GM18858 (cell line): ENCODE measurements around the gene RAB3A.

Experiments used
- ATAC-seq: cut with Tn5 transposase; IDR thresholded peaks from one replicate; pipeline ENCODE4 v1.9.1; 2021; ENCODE audit not compliant: unreplicated experiment

Gene RAB3A, protein sequence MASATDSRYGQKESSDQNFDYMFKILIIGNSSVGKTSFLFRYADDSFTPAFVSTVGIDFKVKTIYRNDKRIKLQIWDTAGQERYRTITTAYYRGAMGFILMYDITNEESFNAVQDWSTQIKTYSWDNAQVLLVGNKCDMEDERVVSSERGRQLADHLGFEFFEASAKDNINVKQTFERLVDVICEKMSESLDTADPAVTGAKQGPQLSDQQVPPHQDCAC

DNA sequence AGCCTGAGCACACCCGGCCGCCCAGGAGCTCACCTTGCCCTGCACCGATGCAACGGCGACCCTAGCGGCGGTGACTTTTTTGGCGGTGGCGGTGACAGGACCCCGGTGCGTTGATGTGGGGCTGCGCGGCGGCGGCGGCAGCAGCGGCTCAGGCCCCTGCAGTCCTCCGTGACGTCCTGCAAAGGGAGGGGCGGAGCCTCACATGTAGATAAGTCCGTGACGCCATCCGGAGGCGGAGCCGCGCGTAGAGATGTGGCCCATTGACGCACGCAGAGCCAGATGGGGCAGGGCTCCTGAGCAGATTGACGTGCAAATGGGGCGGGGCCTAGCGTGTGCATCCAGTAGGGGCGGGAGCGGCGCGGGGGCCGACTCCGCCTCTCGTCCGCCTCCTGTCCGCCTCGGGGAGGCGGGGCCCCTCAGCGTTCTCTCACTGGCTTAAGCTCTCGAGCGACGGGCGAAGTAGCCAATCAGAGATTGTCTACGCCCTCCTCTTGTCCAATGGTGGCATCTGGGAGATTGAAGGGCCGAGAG lies at the start of gene RAB3A:
Gene RAB3A (minus strand): TSS at position 180 of the 531 bp plus-strand sequence. CDS start 1,302 bp downstream, outside the sequence.
- ATAC-seq: peak; percentile 85

DNA sequence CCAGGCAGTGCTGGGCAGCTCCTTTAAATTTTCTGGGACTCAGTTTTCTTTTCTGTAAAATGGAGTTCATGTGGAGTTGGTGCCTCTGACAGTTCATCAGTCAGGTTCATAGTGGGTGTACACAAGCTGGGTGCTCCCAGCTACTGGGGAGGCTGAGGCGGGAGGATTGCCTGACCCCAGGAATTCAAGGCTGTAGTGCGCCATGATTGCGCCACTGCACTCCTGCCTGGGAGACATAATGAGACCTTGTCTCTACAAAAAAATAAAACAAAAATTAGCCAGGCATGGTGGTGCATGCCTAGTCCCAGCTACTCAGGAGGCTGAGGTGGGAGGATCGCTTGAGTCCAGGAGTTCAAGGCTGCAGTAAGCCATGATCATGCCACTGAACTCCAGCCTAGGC lies 49.3 kb upstream of the RAB3A start:
- ATAC-seq: no peak

DNA sequence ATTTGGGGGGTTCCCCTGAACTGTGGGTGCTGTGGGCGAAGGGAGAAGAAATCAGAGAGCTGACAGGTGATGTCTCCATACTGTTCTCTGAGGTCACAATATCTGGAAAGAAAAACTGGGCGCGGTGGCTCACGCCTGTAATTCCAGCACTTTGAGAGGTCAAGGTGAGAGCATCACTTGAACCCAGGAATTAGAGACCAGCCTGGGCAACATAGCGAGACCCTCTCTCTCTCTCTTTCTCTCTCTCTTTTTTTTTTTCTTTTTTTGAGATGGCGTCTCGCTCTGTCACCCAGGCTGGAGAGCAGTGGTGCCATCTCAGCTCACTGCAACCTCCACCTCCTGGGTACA lies 48.5 kb upstream of the RAB3A start:
- no peak for ATAC-seq

DNA sequence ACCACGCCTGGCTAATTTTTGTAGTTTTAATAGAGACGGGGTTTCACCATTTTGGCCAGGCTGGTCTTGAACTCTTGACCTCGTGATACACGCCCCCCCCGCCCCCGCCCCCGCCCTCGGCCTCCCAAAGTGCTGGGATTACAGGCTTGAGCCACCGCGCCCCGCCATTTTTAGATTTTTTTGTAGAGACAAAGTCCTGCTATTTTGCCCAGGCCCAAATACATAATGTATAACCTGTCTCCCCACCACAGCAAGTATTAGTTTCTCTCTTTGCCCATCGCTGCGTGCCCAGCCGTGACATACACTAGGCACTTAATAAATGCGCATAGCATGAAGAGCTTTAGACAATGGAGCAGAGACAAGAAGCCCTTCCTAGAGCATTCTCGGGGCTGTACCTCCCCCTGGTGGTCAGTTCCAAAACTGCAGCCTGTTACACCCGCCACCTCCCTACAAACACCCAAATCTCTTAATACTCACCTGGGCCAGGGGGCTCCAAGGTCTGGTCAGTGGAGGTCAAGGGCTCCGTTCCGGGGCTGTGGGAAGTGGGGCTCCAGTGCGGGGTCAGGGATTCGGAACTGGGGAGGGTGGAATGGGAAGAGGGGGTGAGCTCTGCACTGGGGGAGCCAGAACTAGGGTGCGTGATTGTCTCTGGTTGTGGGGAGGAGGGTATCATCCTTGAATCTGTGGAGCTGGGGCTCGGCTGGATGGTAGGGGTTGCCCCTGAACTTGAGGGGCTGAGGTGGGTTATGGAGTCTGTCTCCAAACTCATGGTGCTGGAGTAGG lies 47.9 kb upstream of the RAB3A start:
- no peak for ATAC-seq

DNA sequence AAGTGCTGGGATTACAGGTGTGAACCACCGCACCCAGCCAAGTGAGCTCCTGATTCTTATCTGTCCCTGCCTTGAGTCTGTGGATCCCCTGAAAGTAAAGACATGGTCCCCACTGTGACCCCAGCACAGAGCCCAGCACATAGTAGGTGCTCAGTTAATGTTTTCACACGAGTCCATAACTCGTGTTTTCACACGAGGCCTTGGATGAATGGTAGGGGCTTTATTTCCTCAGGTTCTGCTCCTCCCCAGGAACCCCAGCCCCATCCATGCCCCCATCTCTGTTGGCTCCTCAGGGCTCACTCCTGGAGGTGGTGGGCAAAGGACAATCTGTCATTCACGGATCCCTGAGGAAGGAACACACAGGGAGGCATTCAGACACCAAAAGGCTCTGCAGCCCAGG lies 46.0 kb upstream of the RAB3A start:
- no peak for ATAC-seq

DNA sequence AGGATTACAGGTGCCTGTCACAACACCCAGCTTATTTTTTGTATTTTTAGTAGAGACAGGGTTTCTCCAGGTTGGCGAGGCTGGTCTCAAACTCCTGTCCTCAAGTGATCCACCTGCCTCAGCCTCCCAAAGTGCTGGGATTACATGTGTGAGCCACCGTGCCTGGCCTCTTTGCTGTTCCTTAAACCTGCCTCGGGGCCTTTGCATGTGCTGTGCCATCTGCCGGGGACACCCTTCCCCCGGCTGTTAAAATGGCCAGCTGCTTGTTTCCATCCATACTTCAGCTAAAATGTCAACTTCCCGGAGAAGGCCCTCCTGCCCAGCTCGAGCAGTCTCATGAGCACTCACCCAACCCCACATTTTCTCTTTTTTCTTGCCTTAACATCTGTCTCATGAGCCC lies 41.5 kb upstream of the RAB3A start:
- no peak for ATAC-seq

DNA sequence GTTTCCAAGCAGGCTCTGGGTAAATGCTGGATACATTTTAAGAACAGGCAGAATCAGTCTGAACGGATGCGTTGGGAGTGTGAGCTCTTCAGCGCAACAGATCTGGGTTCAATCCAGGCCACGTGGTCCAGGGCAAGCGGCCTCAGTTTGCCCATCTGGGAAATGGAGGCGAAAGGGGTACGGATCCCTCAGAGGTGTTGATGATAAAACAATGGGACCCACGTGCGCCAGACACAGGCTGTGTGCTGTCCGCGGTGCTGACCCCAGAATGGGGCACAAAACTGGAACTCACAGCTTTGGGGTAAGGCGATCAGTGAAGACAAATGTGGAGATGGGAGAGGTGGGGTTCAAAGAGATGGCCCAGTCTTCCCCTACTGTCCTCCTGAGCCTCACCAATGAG lies 35.5 kb upstream of the RAB3A start:
- ATAC-seq: no peak

DNA sequence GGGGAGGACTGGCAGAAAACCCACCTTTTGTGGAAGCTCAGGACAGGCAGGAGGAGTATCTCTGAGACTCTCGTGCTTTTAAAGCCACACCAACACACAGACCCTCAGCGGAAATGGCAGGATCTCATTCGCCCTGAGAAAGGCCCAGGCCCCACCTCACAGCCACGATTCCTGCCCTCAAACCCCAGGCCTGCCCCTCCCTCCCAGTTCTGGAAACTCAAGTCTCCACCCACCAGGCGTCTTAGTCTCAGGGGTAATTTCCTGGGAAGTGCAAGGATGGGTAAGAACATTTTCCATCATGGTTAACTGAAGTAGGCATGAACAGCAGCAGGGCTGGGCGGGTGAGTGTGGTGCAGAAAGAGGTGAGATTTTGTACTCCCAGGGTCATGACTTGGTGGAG lies 30.4 kb upstream of the RAB3A start:
- ATAC-seq: no peak

DNA sequence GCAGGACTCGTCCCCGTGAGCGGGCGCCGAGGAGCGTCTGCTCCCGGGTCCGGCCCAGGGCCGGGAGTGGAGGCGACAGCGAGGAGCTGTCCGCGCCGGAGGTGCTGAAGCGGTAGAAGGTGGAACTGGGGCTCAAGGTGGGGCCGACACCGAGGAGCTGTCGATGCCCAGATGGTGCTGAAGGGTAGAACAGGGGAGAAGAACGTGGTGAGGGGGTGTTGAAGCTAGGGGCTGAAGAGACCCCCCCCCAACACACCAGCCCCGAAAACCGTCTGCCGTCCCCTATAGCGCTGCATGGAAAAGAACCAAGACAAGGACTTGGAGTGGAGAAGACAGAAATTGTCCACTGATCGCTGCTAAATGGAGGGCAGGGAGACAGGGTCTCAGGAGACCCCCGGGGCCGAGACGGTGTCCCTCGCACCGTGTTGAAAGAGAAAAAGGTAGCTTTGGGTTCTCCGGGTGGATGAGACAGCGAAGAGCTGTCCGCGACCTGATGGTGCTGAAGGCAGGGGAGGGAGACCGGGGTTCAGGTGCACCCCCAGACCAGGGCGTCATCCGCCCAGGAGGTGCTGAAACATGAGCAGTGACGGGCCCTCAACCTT lies 29.5 kb upstream of the RAB3A start:
- ATAC-seq: no peak

DNA sequence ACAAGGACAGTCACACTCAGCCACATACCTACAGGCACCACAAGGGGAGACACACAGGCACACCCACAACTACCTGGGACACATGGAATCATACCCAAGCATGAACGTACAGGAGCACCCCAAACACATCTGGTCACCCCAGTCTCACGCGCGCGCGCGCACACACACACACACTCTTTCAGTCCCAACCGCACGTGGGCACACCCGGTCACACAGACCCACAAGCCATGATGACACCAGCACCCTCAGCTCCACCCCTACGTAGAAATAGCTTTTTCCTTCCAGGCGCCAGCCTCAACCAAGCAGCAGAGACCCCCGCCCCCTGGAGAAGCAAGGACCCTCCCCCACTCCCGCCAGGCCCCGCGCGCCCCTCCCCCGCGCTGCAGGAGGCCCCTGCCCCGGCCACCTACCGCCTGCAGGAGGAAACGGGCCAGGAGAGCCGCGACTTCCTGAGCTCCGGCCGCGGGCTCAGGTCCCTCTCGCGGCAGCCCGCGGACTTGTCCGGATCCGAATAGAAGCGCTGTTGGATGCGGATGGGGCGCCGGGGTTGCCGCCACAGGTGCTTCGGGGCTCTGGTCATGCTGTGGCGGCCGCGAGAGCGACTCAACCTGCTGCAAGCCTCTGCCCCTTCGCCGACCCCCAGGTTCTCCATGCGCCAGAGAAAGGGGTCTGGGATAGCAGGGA lies 28.8 kb upstream of the RAB3A start:
- ATAC-seq: no peak

DNA sequence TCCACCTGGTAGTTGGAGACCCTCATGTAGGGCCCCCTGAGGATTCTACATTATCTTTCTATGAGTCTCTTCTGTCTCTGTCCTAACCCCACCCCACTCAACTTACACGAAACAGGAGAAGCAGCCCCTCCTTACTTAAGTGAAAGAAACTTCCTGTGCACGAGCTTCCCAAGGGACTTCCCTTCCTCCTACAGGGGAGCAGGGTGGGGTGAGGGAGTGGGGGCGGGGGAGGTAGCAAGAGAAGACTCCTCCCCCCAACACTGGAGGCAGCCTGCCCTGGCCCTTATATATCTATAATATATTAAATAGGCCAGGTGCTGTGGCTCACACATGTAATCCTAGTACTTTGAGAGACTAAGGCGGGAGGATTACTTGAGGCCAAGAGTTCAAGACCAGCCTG lies 27.9 kb upstream of the RAB3A start:
- ATAC-seq: no peak

DNA sequence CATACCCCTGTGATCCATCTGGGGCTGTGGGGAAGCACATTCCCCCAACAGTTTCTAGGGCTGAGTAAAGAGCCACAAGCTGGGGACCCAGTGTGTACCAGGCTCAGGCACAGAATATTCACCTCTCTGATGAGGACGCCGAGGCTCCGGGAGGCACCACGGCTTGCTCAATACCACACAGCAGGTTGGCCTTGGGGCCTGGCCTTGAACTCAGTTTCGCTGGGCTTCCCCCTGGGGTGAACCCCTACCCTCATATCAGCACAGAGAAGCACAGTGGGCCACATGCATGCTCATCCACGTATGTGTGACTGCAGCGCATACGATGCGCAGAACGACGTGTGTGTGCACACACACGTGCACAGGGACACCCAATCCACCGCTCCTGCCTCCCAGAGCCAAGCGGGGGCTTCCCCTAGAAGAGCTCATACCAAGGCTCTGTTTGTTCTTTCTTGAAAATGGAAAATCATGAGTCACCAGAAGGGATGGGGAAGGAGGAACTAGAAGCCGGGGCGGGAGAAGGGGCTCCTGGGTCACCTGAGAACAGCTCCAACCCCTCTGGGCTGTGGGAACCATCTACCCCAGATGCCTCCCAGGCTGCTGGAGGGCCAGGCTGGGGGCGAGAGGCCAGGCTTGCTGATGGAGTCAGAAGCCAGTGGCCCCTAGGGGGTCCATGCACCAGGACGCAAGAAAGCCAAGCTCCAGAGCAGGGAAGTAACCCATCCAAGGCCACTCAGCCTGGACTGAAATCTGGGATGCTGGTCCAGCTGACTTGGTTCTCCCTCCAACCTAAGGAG lies 27.3 kb upstream of the RAB3A start:
- ATAC-seq: no peak

DNA sequence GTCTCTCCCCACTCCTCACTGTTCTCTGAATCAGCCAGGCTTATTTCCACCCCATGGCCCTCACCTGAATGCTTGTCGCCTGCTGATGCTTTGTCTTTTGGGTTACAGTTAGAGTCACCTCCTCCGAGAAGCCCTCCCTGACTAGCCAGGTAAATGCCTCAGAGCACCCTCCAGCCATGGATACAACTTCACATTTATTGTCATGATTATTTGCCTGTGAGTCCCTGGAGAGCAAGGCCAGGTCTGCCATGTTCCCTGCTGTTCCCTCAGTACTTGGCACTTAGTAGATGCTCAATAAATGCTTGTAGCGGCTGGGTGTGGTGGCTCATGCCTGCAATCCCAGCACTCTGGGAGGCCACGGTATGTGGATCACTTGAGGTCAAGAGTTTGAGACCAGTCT lies 26.1 kb upstream of the RAB3A start:
- ATAC-seq: no peak

DNA sequence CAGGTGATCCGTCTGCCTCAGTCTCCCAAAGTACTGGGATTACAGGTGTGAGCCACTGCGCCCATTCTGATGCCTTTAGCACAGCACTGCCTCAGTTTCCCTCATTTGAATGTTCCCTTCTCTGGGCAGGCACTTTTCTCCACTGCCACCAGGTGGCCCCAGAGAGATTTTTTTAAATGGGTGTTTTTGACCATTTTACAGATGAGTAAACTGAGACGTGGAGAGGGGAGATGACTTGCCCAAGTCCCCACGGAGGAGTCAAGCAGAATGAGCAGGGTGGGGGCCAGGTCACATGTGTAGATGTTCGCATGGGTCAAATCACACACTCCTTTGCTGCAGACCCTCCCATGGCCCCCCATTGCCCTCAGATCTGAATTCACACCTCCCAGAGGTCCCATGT lies 25.6 kb upstream of the RAB3A start:
- no peak for ATAC-seq

DNA sequence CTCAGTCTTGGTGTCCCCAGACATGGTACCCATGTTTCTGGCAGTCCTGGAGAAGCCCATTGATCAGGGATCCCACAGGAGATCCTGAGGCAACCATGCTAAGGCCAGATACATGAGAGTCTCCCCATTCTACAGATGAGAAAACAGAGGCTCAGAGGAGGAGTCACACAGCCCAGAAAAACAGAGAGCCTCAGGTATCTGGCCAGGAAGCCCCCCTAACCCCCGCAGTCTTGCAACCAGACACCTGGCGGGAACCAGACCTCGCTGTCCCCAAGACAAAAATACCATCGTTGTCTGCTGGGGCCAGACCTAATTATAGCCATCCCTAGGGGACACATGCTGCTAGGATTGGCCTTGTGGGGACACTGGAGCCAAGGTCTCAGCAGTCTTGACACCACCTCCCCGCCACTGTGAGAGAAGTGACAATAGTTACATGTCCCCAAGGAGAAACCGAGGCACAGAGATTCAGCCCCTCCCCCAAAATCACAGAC lies 24.0 kb upstream of the RAB3A start:
- no peak for ATAC-seq

DNA sequence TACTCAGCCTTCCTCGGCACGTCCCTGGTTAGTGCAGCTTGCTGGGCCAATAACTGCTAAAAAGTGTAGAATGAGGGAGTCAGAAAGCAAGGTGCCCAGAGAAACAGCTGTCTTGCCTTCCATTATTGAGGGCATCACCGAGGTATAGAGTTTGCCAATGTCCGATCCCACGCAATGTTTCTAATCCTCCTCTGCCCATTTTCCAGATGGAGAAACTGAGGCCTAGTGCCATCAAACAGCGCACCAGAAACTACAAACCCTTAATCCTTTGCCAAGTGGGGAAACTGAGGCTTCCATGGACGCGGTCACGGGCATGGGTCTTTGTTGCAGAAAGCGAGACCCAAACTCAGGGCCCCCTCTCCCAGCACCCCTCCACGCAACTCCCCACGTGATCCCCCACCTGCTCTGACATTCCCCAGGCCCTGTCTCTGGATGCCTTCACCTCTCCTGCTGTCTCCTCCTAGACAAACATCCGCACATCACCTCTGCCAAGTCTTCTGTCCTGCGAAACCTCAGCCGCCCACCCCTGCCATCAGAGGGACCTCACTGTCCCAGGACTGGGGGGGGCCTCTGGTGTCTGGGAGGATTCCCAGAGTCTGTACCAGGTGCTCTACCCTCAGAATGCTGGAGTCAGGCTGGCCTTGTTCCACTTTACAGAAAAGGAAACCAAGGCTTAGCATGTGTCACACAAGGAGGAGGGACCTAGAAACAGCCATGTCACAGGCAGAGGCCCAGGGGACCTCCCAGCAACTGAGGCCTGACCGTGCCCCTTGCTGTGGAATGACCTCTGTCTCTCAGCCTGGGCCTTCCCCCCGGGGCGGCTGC lies 23.3 kb upstream of the RAB3A start:
- no peak for ATAC-seq

DNA sequence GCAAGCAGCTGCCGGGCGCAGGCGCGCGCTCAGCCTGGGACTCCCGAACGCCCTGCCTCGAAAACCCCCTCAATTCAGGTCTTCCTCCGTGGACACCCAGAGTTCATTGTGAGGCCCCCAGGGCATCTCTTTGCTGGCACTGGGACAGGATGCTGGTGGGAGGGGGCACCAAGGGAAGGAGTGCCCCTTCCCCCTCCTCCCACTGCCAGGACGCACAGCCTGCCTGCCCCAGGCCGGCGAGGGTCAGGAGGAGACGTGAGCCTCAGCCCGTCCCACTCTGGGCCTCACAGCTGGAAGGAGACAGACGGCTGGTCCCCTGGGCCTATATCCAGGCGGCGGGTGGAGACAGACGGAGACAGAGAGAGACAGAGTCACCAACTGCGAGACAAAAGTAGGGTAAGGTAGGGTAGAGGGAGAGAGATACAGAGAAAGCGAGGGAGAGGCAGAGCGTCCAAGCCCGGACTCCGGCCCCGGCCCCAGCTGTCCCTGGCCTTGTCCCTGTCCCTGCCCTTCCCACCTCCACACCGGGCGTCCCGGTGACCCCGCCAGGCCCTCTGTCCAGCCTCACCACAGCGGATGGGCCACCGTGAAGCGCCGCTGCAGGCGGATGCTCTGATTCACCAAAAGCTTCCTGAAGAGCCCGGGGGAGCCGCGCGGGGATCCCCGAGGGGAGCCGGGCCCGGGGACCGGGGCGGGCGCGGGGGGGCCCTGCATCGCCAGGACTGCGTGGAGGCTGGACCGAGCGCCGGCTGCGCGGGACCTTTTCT lies 22.0 kb upstream of the RAB3A start, which contains the start of gene PDE4C:
Gene PDE4C (minus strand): TSS at position 737 of the 767 bp plus-strand sequence. CDS start 23 bp downstream, at position 714.
- ATAC-seq: no peak

DNA sequence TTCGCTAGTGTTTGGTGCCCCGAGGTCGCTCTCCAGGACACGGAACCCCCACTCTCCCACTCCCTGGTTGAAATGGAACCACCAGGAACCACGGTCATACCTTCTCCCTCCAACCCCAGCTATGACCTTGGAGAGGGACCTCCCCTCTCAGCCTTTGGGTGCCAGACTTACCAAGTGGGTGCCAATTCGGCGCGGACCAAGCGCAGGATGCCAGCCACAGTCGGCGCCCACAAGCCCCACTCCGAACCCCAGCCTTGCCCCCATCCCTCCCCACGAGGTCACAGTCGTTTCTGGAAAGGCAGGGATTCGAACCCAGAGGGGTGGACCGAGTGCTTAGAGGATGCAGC lies 21.5 kb upstream of the RAB3A start:
- no peak for ATAC-seq
